ENCODE measurements around the gene MAD2L1. TPM values are rescaled to one million over a fixed set of nuclear protein-coding genes. Genes with fewer than 3 reads are reported as not detected.
"Not testable (repeated sequence)": the region's sequence is repeated elsewhere in the genome, so short reads cannot be mapped to it uniquely, and the experiment has no call there.

Gene MAD2L1
- total RNA-seq, 1 donor from 2014 or later, result 13.7 TPM

DNA sequence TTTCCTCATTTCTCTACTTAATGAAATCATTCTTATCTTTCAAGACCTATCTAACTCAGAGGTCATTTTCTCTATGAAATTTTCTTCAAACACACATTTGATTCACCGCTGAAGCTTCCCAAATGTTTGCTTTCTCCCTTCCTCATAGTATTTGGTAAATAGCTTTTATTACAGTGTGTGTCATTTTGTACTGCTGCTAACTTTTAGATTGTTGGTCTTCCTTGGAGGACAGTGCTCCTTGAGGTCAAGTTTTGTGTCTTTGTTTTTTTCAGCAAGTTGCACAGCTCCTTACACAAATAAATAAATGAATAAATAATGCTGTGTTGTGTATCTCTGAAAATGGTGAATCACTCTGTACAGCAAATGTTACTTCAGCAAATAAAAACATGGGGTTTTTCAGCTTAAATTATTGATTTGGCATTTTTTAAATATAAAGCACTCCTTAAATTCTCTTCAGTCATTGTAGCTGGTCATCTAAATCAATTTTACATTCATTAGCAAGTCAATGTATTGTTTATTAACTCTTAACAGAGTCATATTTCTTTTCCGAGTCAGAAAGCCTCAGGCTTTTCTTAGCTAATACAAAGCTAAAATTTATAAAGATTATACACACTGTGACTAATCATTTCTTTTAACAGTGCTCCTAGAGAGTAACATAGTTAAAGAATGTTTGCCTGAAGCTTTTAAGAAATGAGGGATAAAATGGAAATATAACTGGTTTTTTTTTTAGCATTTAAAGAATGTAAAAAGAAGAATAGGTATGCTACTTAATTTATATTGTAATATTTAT is 30.1 kb upstream of the MAD2L1 start:
- no peaks in the 10 kb centered on the region for H3K36me3 Mint-ChIP-seq (ENCODE audit: unreplicated experiment)
- no peaks in the 10 kb centered on the region for H3K4me1 Mint-ChIP-seq (ENCODE audit: low read depth, unreplicated experiment)
- no peak for DNase-seq
- no peaks in the 10 kb centered on the region for H3K27me3 Mint-ChIP-seq (ENCODE audit: unreplicated experiment)
- no peaks in the 10 kb centered on the region for H3K9me3 Mint-ChIP-seq (ENCODE audit: unreplicated experiment)
- TF ChIP-seq, protein P1, sequence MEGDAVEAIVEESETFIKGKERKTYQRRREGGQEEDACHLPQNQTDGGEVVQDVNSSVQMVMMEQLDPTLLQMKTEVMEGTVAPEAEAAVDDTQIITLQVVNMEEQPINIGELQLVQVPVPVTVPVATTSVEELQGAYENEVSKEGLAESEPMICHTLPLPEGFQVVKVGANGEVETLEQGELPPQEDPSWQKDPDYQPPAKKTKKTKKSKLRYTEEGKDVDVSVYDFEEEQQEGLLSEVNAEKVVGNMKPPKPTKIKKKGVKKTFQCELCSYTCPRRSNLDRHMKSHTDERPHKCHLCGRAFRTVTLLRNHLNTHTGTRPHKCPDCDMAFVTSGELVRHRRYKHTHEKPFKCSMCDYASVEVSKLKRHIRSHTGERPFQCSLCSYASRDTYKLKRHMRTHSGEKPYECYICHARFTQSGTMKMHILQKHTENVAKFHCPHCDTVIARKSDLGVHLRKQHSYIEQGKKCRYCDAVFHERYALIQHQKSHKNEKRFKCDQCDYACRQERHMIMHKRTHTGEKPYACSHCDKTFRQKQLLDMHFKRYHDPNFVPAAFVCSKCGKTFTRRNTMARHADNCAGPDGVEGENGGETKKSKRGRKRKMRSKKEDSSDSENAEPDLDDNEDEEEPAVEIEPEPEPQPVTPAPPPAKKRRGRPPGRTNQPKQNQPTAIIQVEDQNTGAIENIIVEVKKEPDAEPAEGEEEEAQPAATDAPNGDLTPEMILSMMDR (IDR thresholded peaks at IDR 0.05; ENCODE audit: partially characterized antibody, unreplicated experiment), result no peak
- H3K27ac Mint-ChIP-seq (ENCODE audit: unreplicated experiment), result no peak overlapping the region
- no peak overlapping the region for H3K4me3 Mint-ChIP-seq (ENCODE audit: unreplicated experiment)

DNA sequence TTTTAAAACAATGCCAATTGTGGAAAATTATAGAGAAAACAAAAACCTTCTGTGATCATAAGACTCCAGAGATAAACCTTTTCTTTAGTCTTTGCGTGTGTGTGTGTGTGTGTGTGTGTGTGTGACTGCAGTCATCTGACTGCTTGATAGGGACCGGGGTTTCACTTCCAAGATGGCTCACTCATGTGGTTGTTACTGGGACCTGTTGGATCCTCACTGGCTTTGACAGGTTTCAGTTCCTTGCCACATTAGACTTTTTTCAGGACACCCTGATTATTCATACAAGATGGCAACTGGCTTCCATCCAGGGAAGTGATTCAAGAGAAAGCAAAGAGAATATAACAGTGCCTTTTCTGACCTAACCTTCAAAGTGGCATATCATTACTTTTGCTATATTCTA is 21.9 kb upstream of the MAD2L1 start:
- no peak overlapping the region for H3K4me3 Mint-ChIP-seq (ENCODE audit: unreplicated experiment)
- no peak for DNase-seq
- TF ChIP-seq, protein P1 (IDR thresholded peaks at IDR 0.05; ENCODE audit: partially characterized antibody, unreplicated experiment), result no peak
- peaks cover 3% of the 10 kb centered on the region for H3K27me3 Mint-ChIP-seq (ENCODE audit: unreplicated experiment)
- peaks cover 10% of the 10 kb centered on the region for H3K36me3 Mint-ChIP-seq (ENCODE audit: unreplicated experiment)
- no peaks in the 10 kb centered on the region for H3K4me1 Mint-ChIP-seq (ENCODE audit: low read depth, unreplicated experiment)
- no peak overlapping the region for H3K27ac Mint-ChIP-seq (ENCODE audit: unreplicated experiment)
- no peaks in the 10 kb centered on the region for H3K9me3 Mint-ChIP-seq (ENCODE audit: unreplicated experiment)

DNA sequence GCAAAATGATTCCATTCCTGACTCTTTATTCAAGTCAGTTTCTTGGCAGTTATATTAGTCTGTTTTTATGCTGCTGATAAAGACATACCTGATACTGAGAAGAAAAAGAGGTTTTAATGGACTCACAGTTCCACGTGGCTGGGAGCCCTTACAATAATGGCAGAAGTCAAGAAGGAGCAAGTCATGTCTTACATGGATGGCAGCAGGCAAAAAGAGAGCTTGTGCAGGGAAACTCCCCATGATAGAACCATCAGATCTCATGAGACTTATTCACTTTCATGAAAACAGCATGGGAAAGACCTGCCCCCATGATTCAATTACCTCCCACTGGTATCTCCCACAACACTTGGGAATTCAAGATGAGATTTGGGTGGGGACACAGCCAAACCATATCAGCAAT is 21.4 kb upstream of the MAD2L1 start:
- H3K36me3 Mint-ChIP-seq (ENCODE audit: unreplicated experiment), result peaks cover 10% of the 10 kb centered on the region
- H3K4me1 Mint-ChIP-seq (ENCODE audit: low read depth, unreplicated experiment); H3K4me3 Mint-ChIP-seq (ENCODE audit: unreplicated experiment); DNase-seq; H3K9me3 Mint-ChIP-seq (ENCODE audit: unreplicated experiment); H3K27ac Mint-ChIP-seq (ENCODE audit: unreplicated experiment); H3K27me3 Mint-ChIP-seq (ENCODE audit: unreplicated experiment): not testable (repeated sequence)

DNA sequence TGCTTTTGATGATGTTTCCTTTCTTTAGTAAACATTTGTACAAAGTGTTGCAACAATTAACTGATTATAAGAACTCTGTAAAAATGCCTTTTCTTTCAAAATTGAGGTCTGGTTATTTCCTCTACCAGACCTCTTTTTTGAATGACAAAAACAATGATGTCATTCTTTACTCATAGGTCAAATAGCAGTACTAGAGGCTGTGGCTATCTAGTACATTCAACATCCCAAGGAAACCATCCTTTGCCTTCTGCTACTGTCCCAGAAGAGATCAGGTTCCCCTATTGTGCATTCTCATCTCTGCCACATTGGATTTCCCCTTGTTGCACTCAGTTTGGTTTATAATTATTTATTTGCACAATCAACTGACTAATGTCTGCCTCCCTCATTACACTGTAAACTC is 19.1 kb upstream of the MAD2L1 start:
- Mint-ChIP-seq H3K9me3 (ENCODE audit: unreplicated experiment) (no peaks in the 10 kb centered on the region), H3K27me3 (ENCODE audit: unreplicated experiment) (peaks cover 3% of the 10 kb centered on the region), H3K36me3 (ENCODE audit: unreplicated experiment) (peaks cover 10% of the 10 kb centered on the region), H3K4me3 (ENCODE audit: unreplicated experiment) (no peak overlapping the region), H3K27ac (ENCODE audit: unreplicated experiment) (peak overlapping the region; percentile 36), H3K4me1 (ENCODE audit: low read depth, unreplicated experiment) (peaks cover 8% of the 10 kb centered on the region)
- DNase-seq, result no peak
- TF ChIP-seq, protein P1 (IDR thresholded peaks at IDR 0.05; ENCODE audit: partially characterized antibody, unreplicated experiment), result no peak

DNA sequence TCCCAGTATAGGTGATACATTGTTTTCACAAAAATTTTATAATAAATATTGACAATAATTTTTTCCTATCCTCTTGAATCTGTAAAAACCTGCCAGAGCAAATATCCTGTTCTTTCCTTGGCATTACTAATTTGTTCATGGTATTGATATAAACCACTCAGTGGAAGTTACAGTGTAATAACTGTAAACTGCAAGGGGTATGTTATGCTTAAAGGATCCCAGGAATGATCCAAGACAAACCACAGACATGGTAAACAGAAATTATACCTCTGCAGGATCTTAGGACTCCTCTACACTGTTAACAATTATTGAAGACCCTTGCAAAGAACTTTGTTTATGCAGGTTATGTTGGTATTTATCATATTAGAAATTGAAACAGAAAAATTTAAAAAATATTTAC is 17.7 kb upstream of the MAD2L1 start:
- no peak overlapping the region for H3K4me3 Mint-ChIP-seq (ENCODE audit: unreplicated experiment)
- no peaks in the 10 kb centered on the region for H3K9me3 Mint-ChIP-seq (ENCODE audit: unreplicated experiment)
- H3K27me3 Mint-ChIP-seq (ENCODE audit: unreplicated experiment), result peaks cover 3% of the 10 kb centered on the region
- H3K27ac Mint-ChIP-seq (ENCODE audit: unreplicated experiment), result no peak overlapping the region
- TF ChIP-seq, protein P1 (IDR thresholded peaks at IDR 0.05; ENCODE audit: partially characterized antibody, unreplicated experiment), result no peak
- H3K36me3 Mint-ChIP-seq (ENCODE audit: unreplicated experiment), result peaks cover 10% of the 10 kb centered on the region
- H3K4me1 Mint-ChIP-seq (ENCODE audit: low read depth, unreplicated experiment), result peaks cover 8% of the 10 kb centered on the region
- DNase-seq, result no peak

Data from glutamatergic neuron (in vitro differentiated cells).